ENCODE data around the gene PGRMC1.

GRCh38 chrX:119237562-119237942, 1.5 kb downstream of the PGRMC1 start:
- TF ChIP-seq CTCF (IDR thresholded peaks at IDR 0.05) = no peak
- TF ChIP-seq POLR2A (IDR thresholded peaks at IDR 0.05) = no peak
- no peak for TF ChIP-seq POLR2AphosphoS5 (IDR thresholded peaks at IDR 0.05)
- no peak for TF ChIP-seq EP300 (IDR thresholded peaks at IDR 0.05)
